IPS-11a (cell line): Measurements from ENCODE around the gene CDCA5.
"Not testable (repeated sequence)": the region's sequence is repeated elsewhere in the genome, so short reads cannot be mapped to it uniquely, and the experiment has no call there.

Source experiments
- H3K4me3 ChIP-seq: one replicate; pipeline ENCODE4 v1.5.1; 2013; ENCODE audit warnings: low read depth, low read length, control low read depth

The CDCA5 gene

GRCh38 chr11:65120831-65121230 lies 37.0 kb upstream of the CDCA5 start:
- H3K4me3 ChIP-seq, result peak overlapping the region; percentile 100

DNA sequence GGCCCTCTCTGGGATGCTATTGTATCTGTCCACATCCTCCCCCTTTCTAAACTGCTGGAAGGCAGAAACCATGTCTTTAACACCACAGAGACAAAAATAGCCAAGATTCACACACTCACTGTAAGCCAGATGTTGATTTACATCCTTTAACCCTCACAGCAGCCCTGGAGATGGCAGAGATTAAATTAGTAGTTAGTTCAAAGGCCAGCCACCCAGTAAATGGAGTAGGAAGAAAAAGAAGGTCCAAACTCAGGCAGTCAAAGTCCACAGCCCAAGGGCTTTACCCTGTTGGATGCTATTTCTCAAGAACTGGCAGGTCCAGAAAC lies 35.8 kb upstream of the CDCA5 start:
- no peak overlapping the region for H3K4me3 ChIP-seq

DNA sequence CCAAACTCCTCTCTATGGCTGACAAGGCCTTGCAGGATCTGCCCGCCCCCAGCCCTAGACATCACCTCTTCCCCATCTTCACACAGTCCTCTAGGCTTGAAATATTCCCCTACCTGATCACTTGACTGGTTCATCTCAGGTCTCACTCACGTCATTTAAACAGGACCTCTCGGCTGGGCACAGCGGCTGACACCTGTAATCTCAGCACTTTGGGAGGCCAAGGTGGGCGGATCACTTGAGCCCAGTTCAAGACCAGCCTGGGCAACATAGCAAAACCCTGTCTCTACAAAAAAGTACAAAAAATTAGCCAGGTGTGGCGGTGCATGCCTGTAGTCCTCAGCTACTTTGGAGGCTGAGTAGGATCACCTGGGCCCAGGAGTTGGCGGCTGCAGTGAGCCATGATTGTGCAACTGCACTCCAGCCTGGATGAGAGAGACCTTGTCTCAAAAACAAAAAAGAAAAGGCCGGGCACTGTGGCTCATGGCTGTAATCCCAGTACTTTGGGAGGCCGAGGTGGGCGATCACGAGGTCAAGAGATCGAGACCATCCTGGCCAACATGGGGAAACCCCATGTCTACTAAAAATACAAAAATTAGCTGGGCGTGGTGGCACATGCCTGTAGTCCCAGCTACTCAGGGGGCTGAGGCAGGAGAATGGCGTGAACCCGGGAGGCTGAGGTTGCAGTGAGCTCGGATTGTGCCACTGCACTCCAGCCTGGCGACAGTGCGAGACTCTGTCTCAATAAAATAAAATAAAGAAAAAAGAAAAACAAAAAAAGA lies 35.2 kb upstream of the CDCA5 start:
- H3K4me3 ChIP-seq, result not testable (repeated sequence)

DNA sequence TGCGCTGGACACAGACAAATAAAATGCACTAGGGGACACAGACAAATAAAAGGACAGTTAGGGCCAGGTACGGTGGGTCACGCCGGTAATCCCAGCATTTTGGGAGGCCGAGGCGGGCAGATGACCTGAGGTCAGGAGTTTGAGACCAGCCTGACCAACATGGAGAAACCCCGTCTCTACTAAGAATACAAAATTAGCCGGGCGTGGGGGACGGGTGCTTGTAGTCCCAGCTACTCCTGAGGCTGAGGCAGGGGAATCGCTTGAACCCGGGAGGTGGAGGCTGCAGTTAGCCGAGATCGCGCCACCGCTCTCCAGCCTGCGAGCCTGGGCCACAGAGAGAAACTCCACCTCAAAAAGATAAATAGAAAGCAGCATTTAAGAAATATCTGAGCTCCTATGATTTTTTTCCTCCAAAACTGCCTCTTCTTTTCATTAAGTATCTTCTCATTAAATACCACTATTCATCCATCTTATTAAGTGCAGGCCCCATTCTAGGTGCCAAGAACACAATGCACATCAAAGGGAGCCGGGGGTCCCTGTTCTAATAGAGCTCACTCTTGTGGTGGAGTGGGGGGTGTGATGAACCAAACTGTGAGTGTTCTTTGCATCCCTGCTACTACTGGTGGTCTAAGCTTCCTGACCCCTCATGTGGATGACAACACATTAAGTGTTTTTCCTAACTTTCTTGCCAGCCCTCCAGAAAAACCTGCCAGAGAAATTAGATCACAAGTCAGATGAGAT lies 34.4 kb upstream of the CDCA5 start:
- H3K4me3 ChIP-seq, result no peak overlapping the region

GRCh38 chr11:65117206-65118096 lies 33.6 kb upstream of the CDCA5 start, which contains the start of gene ZNHIT2:
TSS of gene ZNHIT2 (minus strand) at chr11:65117701. CDS start at chr11:65117653, 48 bp downstream.
- H3K4me3 ChIP-seq, result peak within 1 kb of the TSS; percentile 79

- H3K4me3 ChIP-seq, result peak overlapping the region; percentile 79
These were observed 32.7 kb upstream of the CDCA5 start for GRCh38 chr11:65116370-65117205.

DNA sequence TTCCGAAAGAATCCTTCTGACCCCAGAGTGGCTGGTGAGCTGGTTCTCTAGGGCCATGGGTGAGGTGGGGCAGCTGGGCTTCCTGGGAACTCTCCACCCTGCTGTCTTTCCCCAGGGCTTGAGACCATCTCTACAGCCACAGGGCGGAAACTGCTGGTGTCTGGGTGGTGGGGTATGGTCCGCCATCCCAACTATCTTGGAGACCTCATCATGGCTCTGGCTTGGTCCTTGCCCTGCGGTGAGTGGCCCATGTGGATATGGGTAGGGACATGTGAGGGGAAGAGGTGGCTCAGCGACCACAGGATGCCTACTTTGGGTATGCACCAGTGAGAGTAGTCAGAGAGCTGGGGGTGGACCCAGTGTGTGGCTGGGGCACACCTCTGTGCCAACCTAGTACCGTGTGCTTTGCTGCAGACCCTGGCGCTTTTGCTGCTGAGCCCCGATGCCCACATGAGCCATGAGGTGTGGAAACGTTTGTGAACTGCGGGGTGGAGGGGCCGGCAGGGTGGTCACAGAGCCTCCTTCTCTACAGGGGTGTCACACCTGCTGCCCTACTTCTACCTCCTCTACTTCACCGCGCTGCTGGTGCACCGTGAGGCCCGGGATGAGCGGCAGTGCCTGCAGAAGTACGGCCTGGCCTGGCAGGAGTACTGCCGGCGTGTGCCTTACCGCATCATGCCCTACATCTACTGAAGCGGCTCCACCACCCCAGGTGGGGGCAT lies 31.7 kb upstream of the CDCA5 start:
- no peak overlapping the region for H3K4me3 ChIP-seq

DNA sequence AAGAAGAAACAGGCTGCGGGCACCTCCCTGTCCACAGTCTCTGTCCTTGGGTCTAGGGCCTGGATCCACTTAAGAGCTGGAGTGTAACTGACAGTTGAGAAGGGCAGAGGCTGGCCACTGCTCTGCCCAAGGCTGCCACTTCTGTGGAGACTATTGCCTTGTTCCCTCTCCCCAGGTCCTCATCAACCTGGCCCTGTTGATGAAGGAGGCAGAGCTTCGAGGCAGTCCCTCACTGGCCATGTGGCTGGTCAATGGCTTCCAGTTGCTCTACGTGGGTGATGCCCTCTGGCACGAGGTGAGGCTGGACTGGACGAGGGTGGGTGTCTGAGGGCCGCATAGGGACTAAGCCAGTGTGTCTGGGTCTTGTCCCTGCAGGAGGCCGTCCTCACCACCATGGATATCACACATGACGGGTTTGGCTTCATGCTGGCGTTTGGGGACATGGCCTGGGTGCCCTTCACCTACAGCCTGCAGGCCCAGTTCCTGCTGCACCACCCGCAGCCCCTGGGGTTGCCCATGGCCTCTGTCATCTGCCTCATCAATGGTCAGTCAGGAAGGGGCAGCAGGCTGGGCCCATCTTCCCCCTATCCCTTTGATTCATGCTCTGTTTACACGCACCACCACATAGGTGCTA lies 30.8 kb upstream of the CDCA5 start:
- H3K4me3 ChIP-seq, result no peak overlapping the region

DNA sequence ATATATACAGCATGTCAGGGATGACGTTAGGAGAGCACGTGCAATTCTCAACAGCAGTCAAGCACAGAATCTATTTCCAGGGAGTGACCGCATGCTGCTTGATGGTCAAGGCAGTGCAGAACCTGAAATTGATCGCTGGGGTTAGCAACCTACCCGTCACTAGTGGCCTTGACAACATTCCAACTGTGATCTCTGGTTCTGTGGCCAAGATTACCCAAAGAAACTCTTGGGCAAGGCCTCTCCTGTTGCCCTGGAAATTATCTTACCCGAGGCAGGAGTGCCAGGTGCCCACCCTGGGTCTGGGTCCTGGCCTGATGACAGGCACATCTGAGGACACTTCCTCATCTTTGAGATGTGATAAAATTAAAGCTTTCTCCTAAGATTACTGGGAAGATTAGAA lies 30.0 kb upstream of the CDCA5 start:
- H3K4me3 ChIP-seq, result no peak overlapping the region

DNA sequence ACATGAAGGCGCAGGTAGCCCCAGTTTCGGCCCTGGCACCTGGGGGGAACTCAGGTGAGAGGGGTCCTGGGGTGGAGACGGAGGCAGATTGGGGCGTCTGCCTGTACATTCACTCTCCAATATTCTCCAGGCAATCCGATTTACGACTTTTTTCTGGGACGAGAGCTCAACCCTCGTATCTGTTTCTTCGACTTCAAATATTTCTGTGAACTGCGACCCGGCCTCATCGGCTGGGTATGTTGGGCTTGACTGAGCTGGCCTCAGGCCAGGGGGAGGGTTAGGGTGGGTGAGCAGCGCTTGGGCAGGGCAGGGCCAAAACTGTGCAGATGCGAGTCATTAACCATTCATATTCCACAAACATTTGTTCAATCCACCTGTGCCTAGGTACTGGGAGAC lies 29.5 kb upstream of the CDCA5 start:
- H3K4me3 ChIP-seq, result peak overlapping the region; percentile 8

GRCh38 chr11:65112546-65113360 lies 28.9 kb upstream of the CDCA5 start:
- H3K4me3 ChIP-seq, result peak overlapping the region; percentile 65

DNA sequence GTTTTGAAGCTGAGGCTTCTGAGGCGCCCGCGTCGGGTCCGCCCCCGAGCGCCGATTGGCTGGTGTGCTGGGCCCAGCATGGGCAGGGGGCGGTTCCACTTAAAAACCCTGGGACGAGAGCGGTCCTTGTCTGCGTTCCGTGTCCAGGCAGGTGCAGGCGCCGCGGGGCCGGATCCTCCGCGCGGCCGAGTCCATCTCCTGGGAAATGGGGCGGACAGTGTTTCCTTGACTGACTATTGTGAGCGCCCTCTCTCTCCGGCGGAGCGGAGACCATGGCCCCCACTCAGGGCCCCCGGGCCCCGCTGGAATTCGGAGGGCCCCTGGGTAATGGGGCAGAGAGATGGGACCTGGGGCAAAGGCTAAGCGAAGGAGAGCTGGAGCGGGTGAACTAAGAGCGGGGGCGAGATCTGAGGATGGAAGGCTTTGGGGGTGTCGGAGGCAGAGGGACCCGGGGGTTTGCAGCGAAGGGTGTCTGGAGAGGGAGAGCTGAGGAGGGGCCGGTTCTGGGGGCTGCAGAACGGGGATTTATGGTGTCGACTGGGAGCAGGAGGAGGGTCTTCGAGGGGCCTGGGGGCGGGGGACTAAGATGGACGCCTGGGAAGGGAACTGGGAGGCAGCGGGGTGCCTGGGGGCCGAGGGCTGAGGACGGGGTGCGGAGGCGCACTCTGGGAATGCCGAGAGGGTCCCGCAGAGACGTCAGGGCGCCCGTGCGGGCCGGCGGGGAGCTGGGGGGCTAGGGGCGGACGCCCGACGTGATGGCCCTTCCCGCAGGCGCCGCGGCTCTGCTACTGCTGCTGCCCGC lies 28.1 kb upstream of the CDCA5 start, which contains the start of gene TM7SF2:
Gene TM7SF2, plus strand, starts transcription at position 129 of the 802 bp plus-strand sequence. Its CDS starts 144 bp downstream, at position 273.
- H3K4me3 ChIP-seq, result peak within 1 kb of the TSS; percentile 65

GRCh38 chr11:65111159-65111743 lies 27.4 kb upstream of the CDCA5 start:
- no peak overlapping the region for H3K4me3 ChIP-seq

DNA sequence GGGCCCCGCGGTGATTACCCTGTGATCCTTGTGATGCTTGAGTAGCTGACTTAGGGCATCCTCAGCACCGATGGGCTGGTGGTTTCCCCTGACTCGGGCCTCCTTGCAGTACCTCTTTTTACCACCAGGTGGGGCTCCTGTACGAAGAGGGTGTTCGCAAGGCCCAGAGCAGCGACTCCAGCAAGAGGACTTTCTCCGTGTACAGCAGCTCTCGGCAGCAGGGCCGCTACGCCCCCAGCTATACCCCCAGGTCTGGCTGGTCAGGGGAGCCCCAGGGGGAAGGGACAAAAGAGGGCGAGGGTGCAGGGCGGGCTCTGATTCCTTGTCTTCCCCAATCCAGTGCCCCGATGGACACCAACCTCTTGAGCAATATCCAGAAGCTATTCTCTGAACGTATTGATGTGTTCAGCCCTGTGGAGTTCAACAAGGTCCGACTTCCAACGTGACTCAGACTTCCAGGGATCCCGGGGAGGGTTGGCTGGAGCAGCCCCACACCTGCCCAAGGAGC lies 26.6 kb upstream of the CDCA5 start:
- H3K4me3 ChIP-seq, result no peak overlapping the region

DNA sequence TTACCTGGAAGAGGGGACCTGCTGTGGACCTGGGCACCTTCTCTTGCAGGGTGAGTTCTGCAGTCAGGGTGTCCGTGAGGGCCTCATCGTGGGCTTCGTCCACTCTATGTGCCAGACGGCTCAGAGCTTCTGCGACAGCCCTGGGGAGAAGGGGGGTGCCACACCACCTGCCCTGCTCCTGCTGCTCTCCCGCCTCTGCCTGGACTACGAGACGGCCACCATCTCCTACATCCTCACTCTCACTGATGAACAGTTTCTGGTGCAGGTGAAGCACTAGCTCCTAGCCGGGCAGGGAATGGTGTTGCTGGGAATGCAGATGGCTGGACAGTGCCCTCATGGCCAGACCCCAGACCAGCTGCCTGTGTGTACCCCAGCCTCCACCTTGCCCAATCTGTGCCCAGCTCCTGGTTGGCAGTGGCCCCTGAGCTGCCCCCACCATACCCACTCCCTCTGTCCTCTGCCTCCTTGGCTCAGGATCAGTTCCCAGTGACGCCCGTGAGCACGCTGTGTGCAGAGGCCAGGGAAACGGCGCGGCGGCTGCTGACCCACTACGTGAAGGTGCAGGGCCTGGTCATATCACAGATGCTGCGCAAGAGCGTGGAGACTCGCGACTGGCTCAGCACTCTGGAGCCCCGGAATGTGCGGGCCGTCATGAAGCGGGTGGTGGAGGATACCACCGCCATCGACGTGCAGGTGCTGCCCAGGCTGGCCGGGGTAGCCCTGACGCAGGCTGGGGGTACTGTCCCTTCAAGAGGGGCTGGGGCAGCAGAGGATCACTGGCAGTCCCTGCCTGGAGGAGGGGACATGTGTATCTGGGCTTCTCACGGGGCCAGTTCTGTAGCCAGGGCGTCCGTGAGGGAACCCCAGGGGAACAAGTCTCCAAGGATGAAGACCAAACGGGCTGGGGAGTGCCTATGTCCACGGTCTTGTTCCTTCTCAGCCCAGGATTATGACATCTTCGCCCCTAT lies 25.7 kb upstream of the CDCA5 start:
- H3K4me3 ChIP-seq, result no peak overlapping the region
